DMS114 treated with DMSO at 0.1 percent for 48 hours (cell line): ENCODE measurements around the gene MEIS2.

ENCODE experiments used
- DNase-seq: peaks from one replicate; lab custom pipeline; 2025; ENCODE audit not compliant: unreplicated experiment; lab: John Stamatoyannopoulos, UW

MEIS2 gene

GRCh38 chr15:37098468-37099318, 1.7 kb downstream of the MEIS2 start:
- no peak for DNase-seq

GRCh38 chr15:37097144-37097919, 3.0 kb downstream of the MEIS2 start:
- peak; percentile 22 for DNase-seq

GRCh38 chr15:37096558-37097143, 3.7 kb downstream of the MEIS2 start:
- no peak for DNase-seq

GRCh38 chr15:37095770-37096557, 4.4 kb downstream of the MEIS2 start:
- DNase-seq = no peak

GRCh38 chr15:37094915-37095711, 5.2 kb downstream of the MEIS2 start:
- no peak for DNase-seq

GRCh38 chr15:37094333-37094914, 5.9 kb downstream of the MEIS2 start:
- DNase-seq = no peak

GRCh38 chr15:37093480-37094332, 6.6 kb downstream of the MEIS2 start:
- DNase-seq = no peak

- DNase-seq = no peak
These were observed 9.7 kb downstream of the MEIS2 start for GRCh38 chr15:37090543-37091175.

- DNase-seq = no peak
These were observed 11.9 kb downstream of the MEIS2 start for GRCh38 chr15:37088436-37088835.

GRCh38 chr15:37087131-37087588, 13.2 kb downstream of the MEIS2 start:
- no peak for DNase-seq

GRCh38 chr15:37086521-37086920, 13.8 kb downstream of the MEIS2 start:
- no peak for DNase-seq

GRCh38 chr15:37086120-37086519, 14.2 kb downstream of the MEIS2 start:
- DNase-seq = no peak

- DNase-seq = no peak
These were observed 15.7 kb downstream of the MEIS2 start for GRCh38 chr15:37084602-37085001.

GRCh38 chr15:37083610-37084009, 16.7 kb downstream of the MEIS2 start:
- DNase-seq = no peak

GRCh38 chr15:37081983-37082382, 18.4 kb downstream of the MEIS2 start:
- no peak for DNase-seq

GRCh38 chr15:37080261-37080921, 20.0 kb downstream of the MEIS2 start:
- no peak for DNase-seq

- no peak for DNase-seq
These were observed 20.6 kb downstream of the MEIS2 start for GRCh38 chr15:37079726-37080125.

- no peak for DNase-seq
These were observed 21.8 kb downstream of the MEIS2 start for GRCh38 chr15:37078566-37078965.
